Stimulated activated CD8-positive, alpha-beta memory T cell treated with anti-CD3 and anti-CD28 coated beads, Interleukin-15, amount 100 ng/mL, for 24 hours (primary cell): ENCODE results near the gene SMPX.

Experiments used
- DNase-seq: peaks from one replicate; pipeline ENCODE4 v3.0.0-alpha.2; 2020; ENCODE audit warnings: low read depth

The SMPX gene

GRCh38 chrX:21656587-21657317 lies 101.2 kb downstream of the SMPX start:
- no peak for DNase-seq
